GM15510 (cell line): ENCODE data around the gene TTLL12.

ENCODE experiments used
- POLR2A ChIP-seq: IDR thresholded peaks from 3 replicates; pipeline ENCODE4 v1.6.1; 2011; ENCODE audit warnings: borderline replicate concordance; ENCODE audit not compliant: insufficient read length; ENCODE audit errors: extremely low read depth

Gene TTLL12

DNA sequence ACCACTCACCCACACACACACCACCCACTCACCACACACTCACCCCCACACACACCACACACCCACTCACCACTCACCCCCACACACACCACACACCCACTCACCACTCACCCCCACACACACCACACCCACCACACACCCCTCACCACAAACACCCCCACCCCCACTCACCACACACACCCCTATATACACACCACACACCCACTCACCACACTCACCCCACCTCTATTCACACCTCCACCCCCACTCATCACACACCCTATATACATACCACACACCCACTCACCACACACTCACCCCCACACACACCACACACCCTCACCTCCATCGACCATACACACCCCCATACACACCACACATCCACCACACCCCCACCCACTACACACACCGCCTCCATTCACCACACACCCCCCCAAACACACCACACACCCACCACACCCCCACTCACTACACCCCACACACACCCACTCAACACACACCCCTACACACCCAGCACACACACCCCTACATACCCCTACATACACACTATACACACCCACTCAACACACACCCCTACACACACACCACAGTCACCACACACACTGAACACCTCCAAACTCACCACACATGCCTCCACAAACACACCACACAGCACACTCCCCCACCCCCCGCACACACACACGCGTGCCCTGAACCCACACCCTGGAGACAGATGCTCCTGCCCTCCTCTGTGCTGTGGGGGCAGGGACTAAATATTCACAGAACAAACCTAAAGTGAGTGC, 19.0 kb upstream of the TTLL12 start:
- TF ChIP-seq POLR2A, result no peak

DNA sequence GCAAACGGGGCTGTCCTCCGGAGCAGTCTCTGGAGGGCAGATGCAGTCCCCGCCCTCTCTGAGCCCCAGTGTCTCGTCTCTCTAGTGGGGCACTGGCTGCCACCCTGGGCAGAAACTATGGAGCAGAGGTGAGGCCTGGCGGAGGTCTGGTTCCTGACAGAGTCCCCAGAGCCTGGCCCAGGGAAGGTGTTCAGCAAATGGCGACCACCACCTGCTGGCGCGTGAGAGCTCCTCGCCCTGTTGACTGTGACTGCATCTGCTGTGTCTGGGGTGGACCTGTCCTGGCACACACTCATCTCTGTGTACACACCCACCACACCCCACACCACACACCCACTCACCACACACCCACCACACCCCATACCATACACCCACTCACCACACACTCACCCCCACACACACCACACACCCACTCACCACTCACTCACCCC, 18.3 kb upstream of the TTLL12 start:
- TF ChIP-seq POLR2A, result no peak

DNA sequence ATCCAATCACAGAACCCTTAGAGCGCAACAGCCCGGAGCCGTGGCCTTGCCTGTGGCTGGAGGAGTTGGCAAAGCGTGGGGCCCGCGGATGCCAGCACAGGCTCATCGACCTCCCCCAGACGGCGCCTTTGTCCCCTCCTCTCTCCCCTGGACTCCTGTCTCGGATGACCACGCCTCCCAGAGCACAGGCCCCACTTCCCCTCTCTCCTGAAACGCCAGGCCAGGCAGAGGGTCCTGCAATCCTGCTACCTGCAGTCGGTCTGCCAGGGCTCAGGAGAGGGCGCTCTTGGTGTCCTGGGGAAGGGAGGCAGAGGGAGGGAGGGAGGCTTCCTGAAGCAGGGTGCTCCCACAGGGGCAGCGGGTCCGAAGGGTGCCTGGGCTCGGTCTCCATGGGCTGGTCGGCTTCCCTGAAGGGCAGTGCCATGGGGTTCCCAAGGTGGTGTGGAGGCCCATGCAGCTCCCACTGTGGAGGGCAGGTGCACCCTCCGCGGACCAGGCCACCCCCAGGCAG, 16.6 kb upstream of the TTLL12 start:
- TF ChIP-seq POLR2A, result no peak

- no peak for TF ChIP-seq POLR2A
These were observed 15.9 kb upstream of the TTLL12 start for GRCh38 chr22:43202756-43203410.

DNA sequence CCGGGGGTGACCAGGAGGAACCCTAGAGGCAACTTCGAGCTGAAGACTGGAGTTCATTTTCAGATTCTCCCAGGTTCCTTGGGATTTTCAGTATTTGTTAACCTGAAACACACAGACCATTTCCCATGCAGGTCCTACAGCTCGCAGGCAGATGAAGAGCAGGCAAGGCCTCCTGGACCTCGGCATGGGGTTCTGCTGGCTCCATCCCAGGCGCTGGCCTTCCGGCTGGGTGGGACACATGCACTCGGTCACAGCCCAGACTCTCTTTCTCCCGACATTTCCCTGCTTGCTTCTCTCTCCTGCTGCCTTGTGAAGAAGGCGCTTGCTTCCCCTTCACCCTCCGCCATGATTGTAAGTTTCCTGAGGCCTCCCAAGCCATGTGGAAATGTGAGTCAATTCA, 15.4 kb upstream of the TTLL12 start:
- no peak for TF ChIP-seq POLR2A

DNA sequence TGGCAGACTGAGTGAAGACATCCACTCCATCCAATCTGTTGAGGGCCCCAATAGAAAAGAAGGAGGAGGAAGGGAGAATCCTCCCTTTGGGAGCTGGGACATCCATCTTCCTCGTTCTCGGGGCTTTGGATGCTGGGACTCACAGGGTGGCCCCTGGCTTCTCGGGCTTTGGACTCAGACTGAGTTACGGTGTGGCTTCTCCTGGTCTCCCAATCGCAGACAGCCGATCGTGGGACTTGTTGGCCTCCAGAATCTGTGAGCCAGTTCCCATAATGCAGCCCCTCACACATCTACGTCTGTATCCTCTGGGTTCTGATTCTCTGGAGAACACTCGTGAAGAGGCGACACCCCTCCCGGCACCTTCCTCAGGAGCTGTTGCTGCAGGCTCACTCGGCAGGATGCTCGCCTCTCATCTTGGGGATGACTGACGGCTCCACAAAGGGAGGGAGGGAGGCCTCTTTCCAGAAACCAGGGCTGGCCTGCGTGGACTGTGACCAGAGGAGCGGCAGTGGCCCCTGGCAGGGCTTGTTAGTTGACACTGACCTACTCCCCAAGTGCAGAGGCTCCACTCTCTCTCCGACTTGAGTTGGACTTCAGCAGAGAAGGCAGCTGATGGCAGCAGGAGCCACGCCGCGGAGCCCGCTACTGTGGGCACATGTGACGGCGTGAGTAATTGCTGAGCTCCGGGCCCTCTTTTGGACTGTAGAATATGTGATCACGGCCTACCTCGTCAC, 14.7 kb upstream of the TTLL12 start:
- TF ChIP-seq POLR2A, result no peak

DNA sequence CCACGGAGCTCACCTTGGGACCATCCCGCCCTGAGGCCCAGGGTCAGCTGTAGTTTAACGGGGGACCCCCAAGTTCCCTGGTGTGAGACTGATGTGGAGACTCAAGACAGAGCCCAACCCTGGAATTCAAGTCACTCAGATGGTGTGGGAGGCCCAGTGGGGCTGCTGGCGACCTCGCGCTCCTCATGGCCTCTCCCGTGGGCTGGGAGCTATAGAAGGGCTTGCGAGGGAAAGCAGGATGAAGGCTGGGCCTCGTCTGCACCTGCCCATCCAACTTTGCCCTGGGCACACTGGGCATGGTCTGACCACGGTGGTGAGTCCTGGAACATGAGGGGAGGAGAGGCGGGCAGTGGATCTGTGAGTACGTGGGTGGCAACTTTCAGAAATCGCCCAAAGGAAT, 13.6 kb upstream of the TTLL12 start:
- TF ChIP-seq POLR2A, result no peak

DNA sequence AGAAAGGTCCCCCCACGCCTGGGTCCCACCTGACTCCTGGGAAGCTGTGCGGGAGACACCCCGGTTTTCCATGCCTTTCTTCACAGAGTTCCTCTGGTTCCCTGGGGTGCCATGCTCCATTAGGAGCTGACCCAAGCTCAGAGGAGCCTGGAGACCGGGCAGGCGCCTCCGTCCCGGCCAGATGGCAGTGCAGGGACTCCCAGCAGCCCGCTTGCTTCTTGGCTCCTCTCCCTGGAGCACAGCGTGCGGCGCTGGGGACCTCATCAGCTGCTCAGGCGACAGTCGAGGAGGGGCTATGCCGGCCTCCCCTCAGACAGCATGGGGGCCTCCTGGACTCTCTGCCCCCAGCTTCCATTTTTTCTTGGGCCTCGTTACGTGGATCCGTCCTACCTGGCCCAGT, 13.1 kb upstream of the TTLL12 start:
- no peak for TF ChIP-seq POLR2A

GRCh38 chr22:43199541-43199940, 12.6 kb upstream of the TTLL12 start:
- no peak for TF ChIP-seq POLR2A

- TF ChIP-seq POLR2A, result no peak
These were observed 12.0 kb upstream of the TTLL12 start for GRCh38 chr22:43198936-43199335.

- no peak for TF ChIP-seq POLR2A
These were observed 11.2 kb upstream of the TTLL12 start for GRCh38 chr22:43198126-43198525.

- TF ChIP-seq POLR2A, result no peak
These were observed 10.5 kb upstream of the TTLL12 start for GRCh38 chr22:43197271-43197941.

DNA sequence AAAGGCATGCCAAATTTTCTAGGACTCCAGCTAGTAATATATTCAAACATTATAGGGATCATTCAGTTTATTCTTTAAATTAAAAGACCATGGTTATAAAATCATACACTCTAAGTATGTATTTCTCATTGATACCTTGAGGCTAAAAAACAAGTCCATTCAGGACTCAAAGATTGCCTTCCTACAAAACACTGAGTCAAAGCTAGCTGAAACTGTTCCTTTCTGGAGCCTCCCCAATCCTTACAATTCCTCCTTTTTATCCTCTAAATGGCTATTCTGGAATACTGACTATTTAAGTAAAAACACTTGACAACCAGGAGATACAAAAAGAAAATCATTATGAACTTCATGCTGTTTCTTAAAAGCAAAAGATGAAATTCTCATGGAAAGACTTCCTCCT, 4.9 kb upstream of the TTLL12 start:
- TF ChIP-seq POLR2A, result no peak

DNA sequence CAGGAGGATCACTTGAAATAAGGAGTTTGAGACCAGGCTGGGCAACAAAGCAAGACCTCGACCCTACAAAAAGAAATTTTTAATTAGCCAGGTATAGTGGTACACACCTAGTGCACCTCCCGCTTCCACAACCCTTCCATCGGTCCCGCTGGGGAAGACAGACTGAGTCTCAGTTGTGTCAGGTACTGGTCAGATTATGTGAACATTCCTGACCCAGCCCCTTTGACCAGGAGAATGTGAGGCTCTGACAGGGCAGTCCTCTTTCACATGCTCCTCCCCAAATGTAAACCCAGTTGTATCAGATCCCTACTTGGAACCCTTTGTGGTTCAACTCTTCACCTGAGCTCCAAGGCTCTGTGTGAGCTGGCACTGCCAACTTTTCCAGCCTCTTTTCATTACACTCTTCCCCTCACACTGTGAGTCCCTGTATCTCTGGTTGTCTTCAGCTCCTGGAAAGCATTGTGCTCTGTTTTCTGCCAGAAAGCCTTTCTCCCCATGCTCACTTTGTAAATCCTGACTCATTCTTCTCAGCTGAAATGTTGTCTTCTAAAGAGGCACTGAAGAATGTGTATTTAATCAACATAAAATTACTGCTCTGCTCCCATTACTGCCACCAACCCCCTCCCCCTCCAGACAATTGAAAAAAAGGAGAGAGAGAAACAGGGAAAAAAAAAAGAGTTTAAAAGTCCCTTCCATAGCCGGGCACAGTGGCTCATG, 2.1 kb upstream of the TTLL12 start:
- no peak for TF ChIP-seq POLR2A
